IPS DF 6.9 (cell line): ENCODE measurements around the gene WARS2.
"Not testable (repeated sequence)": the region's sequence is repeated elsewhere in the genome, so short reads cannot be mapped to it uniquely, and the experiment has no call there.

Source experiments
- DNase-seq: peaks from one replicate; pipeline ENCODE4 v3.0.0-alpha.2; 2013; ENCODE audit warnings: low read depth, low spot score
- H3K27ac ChIP-seq: one replicate; pipeline ENCODE4 v1.5.1; 2013; ENCODE audit warnings: low read length, control low read depth
- H3K27me3 ChIP-seq: 2 replicates; pipeline ENCODE4 v1.6.1; 2013; ENCODE audit warnings: mild to moderate bottlenecking, low read length; ENCODE audit not compliant: control insufficient read depth, insufficient read depth
- H3K36me3 ChIP-seq: 2 replicates; pipeline ENCODE4 v1.6.1; 2013; ENCODE audit warnings: low read length; ENCODE audit not compliant: control insufficient read depth, insufficient read depth
- H3K4me1 ChIP-seq: 2 replicates; pipeline ENCODE4 v1.6.1; 2013; ENCODE audit warnings: low read length; ENCODE audit not compliant: control insufficient read depth, insufficient read depth
- H3K4me3 ChIP-seq: 2 replicates; pipeline ENCODE4 v1.5.1; 2013; ENCODE audit warnings: mild to moderate bottlenecking, low read length
- H3K9me3 ChIP-seq: 2 replicates; pipeline ENCODE4 v1.6.1; 2013; ENCODE audit warnings: low read length, inconsistent platforms; ENCODE audit not compliant: control insufficient read depth, insufficient read depth
- whole genome bisulfite sequencing: extraction: QIAGEN DNeasy Blood & Tissue Kit; methylation state at CpG from one replicate; pipeline ENCODE4 v1.1.7; 2013; ENCODE audit warnings: mixed read lengths, missing lambda C conversion rate; ENCODE audit not compliant: insufficient read length, insufficient coverage; 5-methylcytosine and 5-hydroxymethylcytosine counted together

WARS2 gene

DNA sequence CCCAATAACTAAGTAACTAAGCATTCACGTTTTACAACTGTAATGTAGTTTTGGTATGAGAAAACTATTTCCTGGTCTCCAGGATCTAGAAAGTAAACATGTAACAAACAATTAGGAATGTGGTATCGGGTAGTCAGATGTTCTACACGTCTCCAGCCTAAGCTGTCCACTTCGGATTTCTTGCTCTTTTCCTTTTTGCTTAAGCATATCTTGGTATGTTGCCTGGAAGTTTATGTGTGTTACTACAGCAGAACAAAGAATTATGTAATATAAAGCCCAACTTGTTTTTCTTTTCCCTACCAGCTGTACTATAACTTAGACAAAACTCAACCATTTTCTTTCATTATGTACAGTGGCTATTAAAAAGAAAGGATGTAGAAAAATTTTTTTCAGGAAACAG is 20.4 kb upstream of the WARS2 start:
- H3K27me3 ChIP-seq = no peaks in the 10 kb centered on the region
- no peak for DNase-seq
- H3K4me3 ChIP-seq = no peak overlapping the region
- no CpG with 5 or more reads among the region's 4 CpGs for WGBS
- no peaks in the 10 kb centered on the region; the same call in 1 of the 2 replicates for H3K36me3 ChIP-seq
- no peak overlapping the region for H3K27ac ChIP-seq
- no peaks in the 10 kb centered on the region for H3K4me1 ChIP-seq
- no peaks in the 10 kb centered on the region; the same call in 1 of the 2 replicates for H3K9me3 ChIP-seq

- no CpG with 5 or more reads among the region's 2 CpGs for WGBS
- Histone ChIP-seq H3K4me3 (no peak overlapping the region), H3K27ac (no peak overlapping the region), H3K27me3 (no peaks in the 10 kb centered on the region), H3K36me3 (no peaks in the 10 kb centered on the region; the same call in 1 of the 2 replicates), H3K4me1 (no peaks in the 10 kb centered on the region), H3K9me3 (no peaks in the 10 kb centered on the region; the same call in 1 of the 2 replicates)
- DNase-seq = no peak
These were observed 20.0 kb upstream of the WARS2 start for GRCh38 chr1:119160409-119160808.

- Histone ChIP-seq H3K36me3 (no peaks in the 10 kb centered on the region; the same call in 1 of the 2 replicates), H3K9me3 (no peaks in the 10 kb centered on the region; the same call in 1 of the 2 replicates), H3K4me3 (no peak overlapping the region), H3K27ac (no peak overlapping the region), H3K4me1 (no peaks in the 10 kb centered on the region), H3K27me3 (no peaks in the 10 kb centered on the region)
- no CpG with 5 or more reads among the region's 2 CpGs for WGBS
- DNase-seq = no peak
These were observed 19.5 kb upstream of the WARS2 start for GRCh38 chr1:119159966-119160365.

DNA sequence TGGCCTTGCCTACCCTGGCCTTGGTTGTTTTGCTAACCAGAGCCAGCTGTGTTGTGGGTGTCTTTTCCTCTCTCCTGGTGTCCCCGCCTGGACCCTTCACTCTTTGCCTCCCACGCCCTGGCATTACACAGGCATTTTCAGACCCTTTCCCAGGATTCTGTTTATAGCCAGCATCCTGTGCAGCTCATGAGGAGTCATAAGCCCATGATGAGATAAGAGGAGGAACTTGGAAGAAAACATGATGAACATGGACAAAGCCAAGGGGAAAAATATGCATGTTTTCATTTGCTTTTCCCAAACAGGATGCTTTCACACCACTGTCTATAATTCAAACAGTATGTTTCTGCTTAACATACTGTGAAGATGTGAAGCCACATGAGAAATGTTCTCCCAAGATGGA is 18.7 kb upstream of the WARS2 start:
- no peak for DNase-seq
- H3K4me3 ChIP-seq = no peak overlapping the region
- H3K36me3 ChIP-seq = no peaks in the 10 kb centered on the region; the same call in 1 of the 2 replicates
- H3K27ac ChIP-seq = no peak overlapping the region
- H3K9me3 ChIP-seq = no peaks in the 10 kb centered on the region; the same call in 1 of the 2 replicates
- WGBS = no CpG with 5 or more reads among the region's 2 CpGs
- H3K4me1 ChIP-seq = no peaks in the 10 kb centered on the region
- no peaks in the 10 kb centered on the region for H3K27me3 ChIP-seq

GRCh38 chr1:119156761-119157160 is 16.3 kb upstream of the WARS2 start:
- not testable (repeated sequence) for H3K27me3 ChIP-seq, H3K4me1 ChIP-seq, DNase-seq, H3K36me3 ChIP-seq, H3K9me3 ChIP-seq, H3K4me3 ChIP-seq, H3K27ac ChIP-seq
- WGBS = no CpG with 5 or more reads among the region's 6 CpGs

- not testable (repeated sequence) for H3K4me1 ChIP-seq, DNase-seq, H3K27me3 ChIP-seq, H3K4me3 ChIP-seq, H3K27ac ChIP-seq, H3K9me3 ChIP-seq, H3K36me3 ChIP-seq
- WGBS = no CpG with 5 or more reads among the region's 4 CpGs
These were observed 14.6 kb upstream of the WARS2 start for GRCh38 chr1:119155069-119155468.

- no CpG with 5 or more reads among the region's 1 CpG for WGBS
- Histone ChIP-seq H3K9me3 (no peaks in the 10 kb centered on the region; the same call in 1 of the 2 replicates), H3K4me3 (no peak overlapping the region), H3K27ac (no peak overlapping the region), H3K36me3 (no peaks in the 10 kb centered on the region), H3K27me3 (no peaks in the 10 kb centered on the region), H3K4me1 (no peaks in the 10 kb centered on the region)
- DNase-seq = no peak
These were observed 9.7 kb upstream of the WARS2 start for GRCh38 chr1:119150150-119150549.

DNA sequence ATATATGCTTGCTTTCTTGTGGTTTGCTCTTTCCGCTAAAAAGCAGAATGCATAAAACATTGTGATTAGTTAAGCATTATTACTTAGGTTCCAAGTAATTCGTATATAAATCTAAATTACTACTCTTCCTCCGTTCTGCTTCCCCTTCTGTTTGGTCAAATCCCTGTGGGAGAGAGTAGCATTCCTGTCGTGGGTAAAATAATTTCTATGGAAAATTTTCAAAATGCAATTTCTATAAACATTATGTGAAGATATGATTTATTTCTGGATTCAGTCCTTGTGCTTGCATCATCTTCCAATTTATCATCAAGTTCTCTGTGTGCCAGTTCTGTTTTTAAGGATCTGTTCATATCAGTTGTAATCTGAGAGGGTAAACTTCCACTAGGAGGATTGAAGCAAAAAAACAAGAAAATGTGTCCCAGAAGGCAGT is 7.2 kb upstream of the WARS2 start:
- Histone ChIP-seq H3K36me3 (no peaks in the 10 kb centered on the region), H3K27ac (no peak overlapping the region), H3K9me3 (no peaks in the 10 kb centered on the region; the same call in 1 of the 2 replicates), H3K27me3 (no peaks in the 10 kb centered on the region), H3K4me1 (no peaks in the 10 kb centered on the region), H3K4me3 (no peak overlapping the region)
- DNase-seq = no peak
- WGBS = no CpG with 5 or more reads among the region's 4 CpGs

GRCh38 chr1:119146466-119146865 is 6.0 kb upstream of the WARS2 start:
- Histone ChIP-seq H3K4me3 (no peak overlapping the region), H3K36me3 (no peaks in the 10 kb centered on the region), H3K27me3 (no peaks in the 10 kb centered on the region), H3K4me1 (no peaks in the 10 kb centered on the region), H3K27ac (no peak overlapping the region), H3K9me3 (no peaks in the 10 kb centered on the region; the same call in 1 of the 2 replicates)
- no peak for DNase-seq
- no CpG with 5 or more reads among the region's 4 CpGs for WGBS

GRCh38 chr1:119144813-119145212 is 4.4 kb upstream of the WARS2 start:
- no peak for DNase-seq
- no CpG with 5 or more reads among the region's 6 CpGs for WGBS

GRCh38 chr1:119143706-119144105 is 3.3 kb upstream of the WARS2 start:
- WGBS = no CpG with 5 or more reads among the region's 1 CpG

More at GRCh38 chr1:119144813-119145212, 4.4 kb upstream of the WARS2 start:
- Histone ChIP-seq H3K27ac (no peak overlapping the region), H3K4me1 (no peaks in the 10 kb centered on the region; the same call in 1 of the 2 replicates), H3K36me3 (no peaks in the 10 kb centered on the region), H3K27me3 (no peaks in the 10 kb centered on the region), H3K4me3 (no peak overlapping the region), H3K9me3 (no peaks in the 10 kb centered on the region; the same call in 1 of the 2 replicates)

More at GRCh38 chr1:119143706-119144105, 3.3 kb upstream of the WARS2 start:
- H3K27ac ChIP-seq = no peak overlapping the region
- no peaks in the 10 kb centered on the region for H3K36me3 ChIP-seq
- H3K4me3 ChIP-seq = no peak overlapping the region
- H3K27me3 ChIP-seq = no peaks in the 10 kb centered on the region
- no peaks in the 10 kb centered on the region; the same call in 1 of the 2 replicates for H3K4me1 ChIP-seq
- H3K9me3 ChIP-seq = no peaks in the 10 kb centered on the region
- DNase-seq = no peak
